CD4-positive, alpha-beta T cell treated with Interleukin-4 for 4 hours (primary cell): Measurements from ENCODE around the gene LSM4.

Experiments used
- DNase-seq: peaks from one replicate; pipeline ENCODE4 v3.0.0-alpha.2; 2020

The LSM4 gene

DNA sequence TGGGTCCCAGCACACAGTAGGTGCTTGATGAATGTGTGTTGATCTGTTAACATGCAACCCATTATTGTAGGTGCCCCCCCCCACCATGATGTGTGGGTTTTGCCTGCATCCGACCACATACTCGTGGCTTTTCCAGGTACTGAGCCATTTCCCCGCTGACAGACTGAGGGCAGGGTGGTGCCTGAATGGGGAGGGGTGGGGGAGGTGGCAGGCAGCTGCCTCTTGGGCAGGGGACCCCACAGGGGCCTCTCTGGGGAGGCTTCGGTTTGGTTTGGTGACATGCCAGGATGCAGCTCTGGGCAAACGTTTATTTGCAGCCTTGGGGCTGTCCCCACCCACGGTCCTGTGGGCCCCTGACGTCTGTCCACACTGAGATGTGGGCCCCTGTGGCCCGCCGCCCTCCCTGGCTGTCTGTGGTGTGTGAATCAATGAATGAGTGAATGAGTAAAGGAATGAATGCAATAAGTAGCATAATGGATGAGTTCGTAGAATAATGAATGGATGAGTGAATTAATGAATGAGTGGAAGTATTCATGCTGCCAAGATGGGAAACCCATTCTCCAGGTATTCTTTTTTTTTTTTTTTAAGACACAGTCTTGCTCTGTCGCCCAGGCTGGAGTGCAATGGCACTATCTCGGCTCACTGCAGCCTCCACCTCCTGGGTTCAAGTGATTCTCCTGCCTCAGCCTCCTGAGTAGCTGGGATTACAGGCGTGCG, 32.4 kb downstream of the LSM4 start:
- DNase-seq, result peak; percentile 93

DNA sequence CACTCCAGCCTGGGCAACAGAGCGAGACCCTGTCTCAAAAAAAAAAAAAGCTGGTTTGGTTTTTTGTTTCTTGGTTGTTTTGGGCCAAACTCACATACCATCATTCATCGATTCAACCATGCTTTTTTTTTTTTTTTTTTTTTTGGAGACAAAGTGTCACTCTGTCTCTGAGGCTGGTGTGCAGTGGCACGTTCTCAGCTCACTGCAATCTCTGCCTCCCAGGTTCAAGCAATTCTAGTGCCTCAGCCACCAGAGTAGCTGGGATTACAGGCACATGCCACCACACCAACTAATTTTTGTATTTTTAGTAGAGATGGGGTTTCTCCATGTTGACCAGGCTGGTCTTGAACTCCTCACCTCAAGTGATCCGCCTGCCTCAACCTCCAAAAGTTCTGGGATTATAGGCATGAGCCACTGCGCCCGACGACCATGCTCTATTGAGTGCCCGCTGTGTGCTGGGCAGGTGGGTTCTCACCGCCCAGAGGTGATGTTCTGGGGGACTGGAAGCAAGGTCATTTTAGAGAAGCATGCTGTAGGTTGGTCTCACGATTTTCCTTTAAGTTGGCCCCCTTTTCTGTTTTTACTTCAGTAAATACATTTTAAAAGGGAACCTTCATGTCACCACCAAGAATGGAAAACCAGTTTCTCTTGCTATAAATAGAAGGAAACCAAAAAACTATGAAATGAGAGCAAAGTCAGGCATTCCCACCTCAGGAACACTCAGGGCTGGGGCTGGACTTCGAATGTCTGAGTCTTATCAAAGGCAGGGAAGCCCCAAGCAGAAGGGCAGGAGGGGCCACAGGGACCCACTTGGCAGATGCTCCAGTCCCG, 33.2 kb downstream of the LSM4 start:
- DNase-seq, result no peak

- DNase-seq, result no peak
Observed at GRCh38 chr19:18287836-18288772, 34.8 kb downstream of the LSM4 start.

DNA sequence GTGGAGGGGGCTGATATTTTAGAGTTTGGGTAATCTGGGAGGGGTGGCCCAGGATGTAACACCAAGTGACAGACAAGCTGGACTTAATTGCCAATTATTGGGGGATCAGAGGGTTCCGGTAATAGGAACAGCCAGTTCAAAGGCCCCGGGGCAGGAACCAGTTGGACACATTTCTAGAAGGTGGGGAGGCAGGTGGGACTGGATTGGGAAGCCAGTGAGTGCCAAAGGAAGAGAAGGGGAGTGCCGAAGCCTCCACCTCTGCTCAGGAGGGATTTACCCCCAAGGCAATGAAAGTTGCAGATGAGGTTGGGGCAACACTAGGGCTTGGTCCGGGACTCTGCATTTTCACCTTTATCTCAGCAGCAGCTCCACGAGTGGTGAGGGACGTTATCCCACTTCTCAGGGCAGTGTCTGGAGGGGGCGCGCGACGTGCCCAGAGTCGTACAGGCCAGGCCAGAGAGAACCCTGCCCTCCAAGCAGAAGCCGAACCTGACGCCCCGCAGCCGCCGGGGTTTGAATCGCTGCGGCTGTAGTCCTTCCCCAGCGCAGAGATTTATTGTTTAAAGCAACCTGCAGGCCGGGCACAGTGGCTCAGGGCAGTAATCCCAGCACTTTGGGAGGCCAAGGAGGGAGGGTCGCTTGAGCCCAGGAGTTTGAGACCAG, 35.8 kb downstream of the LSM4 start:
- no peak for DNase-seq

- peak; percentile 35 for DNase-seq
Observed at GRCh38 chr19:18284712-18285360, 38.0 kb downstream of the LSM4 start.

DNA sequence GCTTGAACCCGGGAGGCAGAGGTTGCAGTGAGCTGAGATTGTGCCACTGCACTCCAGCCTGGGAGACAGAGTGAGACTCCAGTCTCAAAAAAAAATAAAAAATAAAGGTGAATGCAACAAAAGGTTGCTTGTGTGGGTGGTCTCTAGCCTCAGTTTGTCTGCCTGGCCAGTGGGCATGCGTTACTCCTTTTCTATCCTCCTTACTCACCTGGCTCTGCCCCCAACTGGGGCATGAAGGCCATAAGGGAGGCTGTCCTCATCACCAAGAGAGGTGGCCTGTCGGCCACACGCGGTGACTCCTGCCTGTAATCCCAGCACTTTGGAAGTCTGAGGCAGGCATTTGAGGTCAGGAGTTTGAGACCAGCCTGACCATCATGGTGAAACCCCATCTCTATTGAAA, 39.5 kb downstream of the LSM4 start:
- no peak for DNase-seq

GRCh38 chr19:18282788-18283141, 40.1 kb downstream of the LSM4 start:
- peak; percentile 28 for DNase-seq

- DNase-seq, result no peak
Observed at GRCh38 chr19:18282021-18282787, 40.7 kb downstream of the LSM4 start.

- peak; percentile 98 for DNase-seq
Observed at GRCh38 chr19:18281082-18282020, 41.5 kb downstream of the LSM4 start, which contains the start of gene JUND. Gene JUND (minus strand): TSS chr19:18281622. CDS start chr19:18281484, 138 bp downstream.

DNA sequence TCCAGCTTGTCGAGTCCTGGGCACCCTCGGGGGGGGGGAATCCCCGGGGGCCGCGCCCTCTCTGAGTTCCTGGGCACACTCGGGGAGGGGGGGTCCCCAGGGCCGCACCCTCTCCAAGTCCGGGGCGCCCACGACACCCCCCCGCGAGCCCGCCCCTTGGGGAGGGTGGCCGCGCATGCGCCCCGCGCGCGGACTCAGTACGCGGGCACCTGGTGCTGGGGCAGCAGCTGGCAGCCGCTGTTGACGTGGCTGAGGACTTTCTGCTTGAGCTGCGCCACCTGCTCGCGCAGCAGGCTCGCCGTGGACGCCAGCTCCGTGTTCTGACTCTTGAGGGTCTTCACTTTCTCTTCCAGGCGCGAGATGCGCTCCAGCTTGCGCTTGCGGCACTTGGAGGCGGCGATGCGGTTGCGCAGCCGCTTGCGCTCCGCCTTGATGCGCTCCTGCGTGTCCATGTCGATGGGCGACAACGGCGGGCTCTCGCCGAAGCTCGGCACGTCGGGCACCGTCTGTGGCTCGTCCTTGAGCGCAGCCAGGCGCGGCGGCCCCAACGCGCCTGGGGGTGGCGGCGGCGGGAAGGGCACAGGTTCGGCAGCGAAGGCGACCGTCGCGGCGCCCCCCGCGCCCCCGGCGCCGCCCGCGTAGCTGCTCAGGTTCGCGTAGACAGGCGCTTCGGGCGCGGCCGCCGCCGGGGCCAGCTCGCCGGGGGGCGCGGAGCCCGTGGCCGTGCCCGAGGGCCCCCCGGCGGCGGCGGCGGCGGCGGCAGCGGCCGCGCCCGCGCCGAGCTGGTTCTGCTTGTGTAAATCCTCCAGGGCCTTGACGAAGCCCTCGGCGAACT, 42.4 kb downstream of the LSM4 start:
- DNase-seq, result peak; percentile 86

DNA sequence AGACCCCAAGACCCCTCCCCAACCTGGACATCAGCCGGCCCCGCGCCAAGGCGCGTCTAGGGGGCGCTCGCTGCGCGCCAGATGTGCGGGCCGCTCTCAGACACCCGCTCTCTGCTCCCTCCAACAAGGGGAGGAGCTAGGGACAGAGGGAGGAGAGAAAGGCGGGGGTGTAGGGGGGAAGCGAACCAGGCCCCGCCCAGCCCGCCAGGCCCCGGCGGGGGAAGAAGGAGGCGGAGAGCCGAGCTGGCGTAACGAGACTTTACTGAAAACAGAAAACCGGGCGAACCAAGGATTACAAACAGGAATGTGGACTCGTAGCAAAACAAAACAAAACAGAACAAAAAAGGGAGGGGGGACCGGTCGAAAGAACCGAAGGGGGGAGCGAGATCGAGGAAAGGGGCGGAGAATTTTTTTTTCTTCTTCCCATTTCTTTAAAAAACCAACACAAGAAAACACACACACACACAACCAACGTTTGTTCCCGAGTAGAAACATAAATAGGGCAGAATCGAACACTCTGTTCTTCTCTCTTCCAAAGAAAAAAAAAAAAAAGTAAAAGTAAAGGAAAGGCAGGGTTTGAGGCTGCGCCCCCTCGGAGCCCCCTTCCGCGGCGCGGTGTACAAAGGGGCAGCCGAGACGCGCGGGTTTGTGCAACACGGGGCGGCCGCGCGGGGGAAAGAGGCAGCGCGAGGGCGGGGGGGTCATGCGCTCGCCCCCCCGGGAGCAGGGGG, 43.2 kb downstream of the LSM4 start:
- DNase-seq, result peak; percentile 95

DNA sequence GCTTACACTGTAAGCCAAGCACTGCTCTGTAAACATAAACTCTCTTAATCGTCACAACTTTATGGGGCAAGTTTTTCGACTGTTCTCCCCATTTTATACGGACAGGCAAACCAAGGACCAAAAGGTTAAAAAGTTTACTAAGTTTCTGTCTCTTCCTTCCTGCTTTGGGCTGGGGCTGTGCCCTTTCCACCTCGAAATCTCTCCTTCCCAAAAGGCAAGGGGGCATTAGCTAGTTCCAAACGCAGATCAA, 43.7 kb downstream of the LSM4 start:
- DNase-seq, result no peak

GRCh38 chr19:18278521-18279265, 44.2 kb downstream of the LSM4 start:
- peak; percentile 48 for DNase-seq

GRCh38 chr19:18274781-18275356, 48.0 kb downstream of the LSM4 start:
- DNase-seq, result no peak

- no peak for DNase-seq
Observed at GRCh38 chr19:18274219-18274780, 48.6 kb downstream of the LSM4 start, which contains the start of gene IQCN. Gene IQCN (minus strand): TSS chr19:18274452. CDS start chr19:18269478, 4,974 bp downstream.

DNA sequence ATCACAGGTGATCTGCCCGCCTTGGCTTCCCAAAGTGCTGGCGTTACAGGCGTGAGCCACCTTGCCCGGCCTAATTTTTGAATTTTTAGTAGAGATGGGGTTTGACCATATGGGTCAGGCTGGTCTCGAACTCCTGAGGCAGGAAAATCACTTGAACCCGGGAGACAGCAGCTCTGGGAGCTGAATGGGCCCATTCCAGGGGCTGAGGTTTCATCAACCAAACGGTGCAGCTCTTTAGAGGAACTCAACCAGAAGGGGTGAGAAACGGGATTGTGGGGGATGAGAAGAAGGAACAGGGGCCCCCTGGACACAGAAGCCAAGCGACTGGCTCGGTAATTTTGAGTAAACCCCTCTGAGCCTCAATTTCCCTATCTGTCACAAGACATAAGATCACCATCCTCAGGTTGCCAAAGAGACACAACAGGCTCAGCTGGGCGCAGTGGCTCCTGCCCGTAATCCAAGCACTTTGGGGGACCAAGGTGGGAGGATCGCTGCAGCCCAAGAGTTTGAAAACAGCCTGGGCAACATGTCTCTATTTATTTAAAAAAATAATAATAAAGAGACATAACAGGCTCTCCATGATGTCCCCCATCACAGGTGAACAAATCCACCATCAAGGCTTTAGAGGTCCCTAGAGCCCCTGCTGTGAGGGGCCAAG, 49.2 kb downstream of the LSM4 start:
- DNase-seq, result no peak
